Measurements from ENCODE around the gene COL8A1.

- TF ChIP-seq CTCF (IDR thresholded peaks at IDR 0.05): no peak
- TF ChIP-seq MAX (CRISPR knock-in tag; IDR thresholded peaks at IDR 0.05): no peak
- TF ChIP-seq TEAD4 (CRISPR knock-in tag; IDR thresholded peaks at IDR 0.05): no peak
- TF ChIP-seq FOXP1 (CRISPR knock-in tag; IDR thresholded peaks at IDR 0.05; ENCODE audit: borderline replicate concordance): no peak
- TF ChIP-seq, protein P1, sequence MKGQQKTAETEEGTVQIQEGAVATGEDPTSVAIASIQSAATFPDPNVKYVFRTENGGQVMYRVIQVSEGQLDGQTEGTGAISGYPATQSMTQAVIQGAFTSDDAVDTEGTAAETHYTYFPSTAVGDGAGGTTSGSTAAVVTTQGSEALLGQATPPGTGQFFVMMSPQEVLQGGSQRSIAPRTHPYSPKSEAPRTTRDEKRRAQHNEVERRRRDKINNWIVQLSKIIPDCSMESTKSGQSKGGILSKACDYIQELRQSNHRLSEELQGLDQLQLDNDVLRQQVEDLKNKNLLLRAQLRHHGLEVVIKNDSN (CRISPR knock-in tag; IDR thresholded peaks at IDR 0.05): no peak
- TF ChIP-seq ATF1 (CRISPR knock-in tag; IDR thresholded peaks at IDR 0.05): no peak
- TF ChIP-seq SP1 (CRISPR knock-in tag; conservative IDR thresholded peaks at IDR 0.05): no peak
- TF ChIP-seq MXD4 (CRISPR knock-in tag; IDR thresholded peaks at IDR 0.05; ENCODE audit: borderline replicate concordance): no peak
- TF ChIP-seq, protein P2, sequence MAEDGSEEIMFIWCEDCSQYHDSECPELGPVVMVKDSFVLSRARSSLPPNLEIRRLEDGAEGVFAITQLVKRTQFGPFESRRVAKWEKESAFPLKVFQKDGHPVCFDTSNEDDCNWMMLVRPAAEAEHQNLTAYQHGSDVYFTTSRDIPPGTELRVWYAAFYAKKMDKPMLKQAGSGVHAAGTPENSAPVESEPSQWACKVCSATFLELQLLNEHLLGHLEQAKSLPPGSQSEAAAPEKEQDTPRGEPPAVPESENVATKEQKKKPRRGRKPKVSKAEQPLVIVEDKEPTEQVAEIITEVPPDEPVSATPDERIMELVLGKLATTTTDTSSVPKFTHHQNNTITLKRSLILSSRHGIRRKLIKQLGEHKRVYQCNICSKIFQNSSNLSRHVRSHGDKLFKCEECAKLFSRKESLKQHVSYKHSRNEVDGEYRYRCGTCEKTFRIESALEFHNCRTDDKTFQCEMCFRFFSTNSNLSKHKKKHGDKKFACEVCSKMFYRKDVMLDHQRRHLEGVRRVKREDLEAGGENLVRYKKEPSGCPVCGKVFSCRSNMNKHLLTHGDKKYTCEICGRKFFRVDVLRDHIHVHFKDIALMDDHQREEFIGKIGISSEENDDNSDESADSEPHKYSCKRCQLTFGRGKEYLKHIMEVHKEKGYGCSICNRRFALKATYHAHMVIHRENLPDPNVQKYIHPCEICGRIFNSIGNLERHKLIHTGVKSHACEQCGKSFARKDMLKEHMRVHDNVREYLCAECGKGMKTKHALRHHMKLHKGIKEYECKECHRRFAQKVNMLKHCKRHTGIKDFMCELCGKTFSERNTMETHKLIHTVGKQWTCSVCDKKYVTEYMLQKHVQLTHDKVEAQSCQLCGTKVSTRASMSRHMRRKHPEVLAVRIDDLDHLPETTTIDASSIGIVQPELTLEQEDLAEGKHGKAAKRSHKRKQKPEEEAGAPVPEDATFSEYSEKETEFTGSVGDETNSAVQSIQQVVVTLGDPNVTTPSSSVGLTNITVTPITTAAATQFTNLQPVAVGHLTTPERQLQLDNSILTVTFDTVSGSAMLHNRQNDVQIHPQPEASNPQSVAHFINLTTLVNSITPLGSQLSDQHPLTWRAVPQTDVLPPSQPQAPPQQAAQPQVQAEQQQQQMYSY (CRISPR knock-in tag; IDR thresholded peaks at IDR 0.05): no peak
- TF ChIP-seq, protein P3, sequence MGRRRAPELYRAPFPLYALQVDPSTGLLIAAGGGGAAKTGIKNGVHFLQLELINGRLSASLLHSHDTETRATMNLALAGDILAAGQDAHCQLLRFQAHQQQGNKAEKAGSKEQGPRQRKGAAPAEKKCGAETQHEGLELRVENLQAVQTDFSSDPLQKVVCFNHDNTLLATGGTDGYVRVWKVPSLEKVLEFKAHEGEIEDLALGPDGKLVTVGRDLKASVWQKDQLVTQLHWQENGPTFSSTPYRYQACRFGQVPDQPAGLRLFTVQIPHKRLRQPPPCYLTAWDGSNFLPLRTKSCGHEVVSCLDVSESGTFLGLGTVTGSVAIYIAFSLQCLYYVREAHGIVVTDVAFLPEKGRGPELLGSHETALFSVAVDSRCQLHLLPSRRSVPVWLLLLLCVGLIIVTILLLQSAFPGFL (CRISPR knock-in tag; IDR thresholded peaks at IDR 0.05; ENCODE audit: borderline replicate concordance): no peak
- no peak for TF ChIP-seq ZBTB21 (CRISPR knock-in tag; IDR thresholded peaks at IDR 0.05; ENCODE audit: borderline replicate concordance)
- TF ChIP-seq KAT7 (CRISPR knock-in tag; IDR thresholded peaks at IDR 0.05; ENCODE audit: borderline replicate concordance): no peak
- TF ChIP-seq FOXJ3 (CRISPR knock-in tag; IDR thresholded peaks at IDR 0.05; ENCODE audit: borderline replicate concordance): no peak
These were observed 64.9 kb downstream of the COL8A1 start for GRCh38 chr3:99702953-99703943.

Measured in WTC11 (cell line).